Measurements from ENCODE around the gene GADL1.

Gene GADL1

DNA sequence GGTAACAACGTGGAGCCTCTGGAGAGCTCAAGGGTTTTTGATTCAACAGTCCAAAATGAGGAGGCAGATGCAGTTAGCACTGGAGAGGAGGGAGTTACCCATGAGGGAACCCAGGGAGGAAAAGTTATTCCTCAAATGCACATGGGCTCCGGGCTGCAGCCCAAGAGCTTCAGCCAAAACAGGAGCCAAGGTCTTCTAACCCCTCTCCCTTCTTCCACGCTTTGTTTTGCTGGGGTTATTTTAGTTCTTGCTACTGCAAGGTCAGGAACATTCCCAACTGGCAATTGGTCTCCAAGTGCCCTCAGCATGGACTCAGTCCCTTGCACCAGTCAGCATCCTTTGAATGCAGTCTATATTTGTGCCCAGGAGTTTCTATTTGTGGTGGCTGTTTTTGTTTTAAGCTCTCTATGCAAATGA, 198.1 kb downstream of the GADL1 start:
- no peak for DNase-seq (ENCODE audit: low read depth in 1 of 2, low spot score in 1 of 2)

DNA sequence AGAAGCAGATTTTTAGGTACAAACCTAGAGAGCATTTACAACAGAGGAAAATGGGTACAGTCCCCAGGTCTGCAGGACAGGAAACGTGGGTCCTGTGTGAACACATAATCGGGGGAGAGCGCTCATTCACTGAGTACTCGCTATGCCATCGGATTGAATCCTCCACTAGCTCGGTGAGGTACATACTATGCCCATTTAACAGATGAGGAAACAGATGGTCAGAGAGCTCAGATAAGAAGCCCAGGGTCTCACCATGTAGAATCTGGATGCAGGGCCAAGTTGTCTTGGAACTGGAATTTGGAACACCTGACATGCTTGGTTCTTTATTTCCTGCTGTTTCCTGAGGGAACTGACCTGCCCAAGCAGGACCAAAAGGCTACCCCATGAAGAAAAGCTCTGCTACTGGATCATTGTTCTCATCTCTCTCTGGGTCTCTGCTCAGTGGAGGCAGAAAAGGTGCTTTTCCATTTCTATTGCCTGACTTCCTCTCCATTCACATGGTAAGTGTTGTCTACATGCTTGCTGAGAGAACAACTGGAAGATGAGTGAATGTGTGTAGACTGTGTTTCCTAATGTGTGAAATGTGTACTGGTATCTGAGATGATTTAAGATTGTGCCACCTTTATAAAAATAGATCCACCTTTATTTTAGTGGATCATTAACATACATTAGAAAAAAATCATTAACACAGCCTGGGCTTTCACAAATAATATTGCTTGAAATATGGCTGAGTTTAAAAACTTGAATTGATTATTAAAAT, 199.0 kb downstream of the GADL1 start:
- DNase-seq (ENCODE audit: low read depth in 1 of 2, low spot score in 1 of 2) = no peak

DNA sequence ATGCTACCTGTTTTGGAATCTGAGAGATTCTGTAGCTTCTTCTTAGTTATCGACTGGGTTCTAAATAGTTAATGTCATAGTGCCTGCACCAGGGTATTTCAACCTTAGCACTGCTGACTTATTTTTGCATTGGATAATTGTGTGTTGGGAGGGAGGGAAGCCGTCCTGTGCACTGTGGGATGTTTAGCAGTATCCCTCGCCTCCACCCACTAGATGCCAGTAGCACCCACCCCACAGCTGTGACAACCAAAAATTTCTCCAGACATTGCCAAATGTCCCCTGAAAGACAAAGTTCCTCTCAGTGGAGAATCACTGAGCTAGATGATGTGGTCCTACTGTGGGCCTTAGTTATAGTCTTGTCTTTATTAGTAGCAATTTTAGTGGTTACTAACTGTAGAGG, 199.8 kb downstream of the GADL1 start:
- DNase-seq (ENCODE audit: low read depth in 1 of 2, low spot score in 1 of 2) = no peak

DNA sequence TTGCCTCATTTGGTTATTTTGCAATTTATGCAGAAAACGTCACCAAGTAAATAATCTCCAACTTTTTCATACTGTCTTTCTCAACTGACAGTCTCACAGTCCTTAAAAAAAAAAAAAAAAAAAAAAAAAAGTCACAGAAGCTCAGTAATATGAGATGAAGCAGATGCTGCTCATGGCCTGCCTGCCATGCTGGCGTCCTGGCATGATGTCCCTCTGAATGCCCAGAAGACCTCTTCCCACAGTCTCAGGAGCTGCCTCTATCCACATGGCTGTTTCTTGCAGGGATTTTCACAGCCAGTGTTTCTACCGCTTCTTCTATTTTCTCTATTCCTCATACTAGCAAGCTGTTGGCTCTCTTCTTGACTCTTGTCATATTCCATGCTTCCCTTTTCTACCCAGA, 200.3 kb downstream of the GADL1 start:
- no peak for DNase-seq (ENCODE audit: low read depth in 1 of 2, low spot score in 1 of 2)

GRCh38 chr3:30693470-30694120, 200.9 kb downstream of the GADL1 start:
- no peak for DNase-seq (ENCODE audit: low read depth in 1 of 2, low spot score in 1 of 2)

DNA sequence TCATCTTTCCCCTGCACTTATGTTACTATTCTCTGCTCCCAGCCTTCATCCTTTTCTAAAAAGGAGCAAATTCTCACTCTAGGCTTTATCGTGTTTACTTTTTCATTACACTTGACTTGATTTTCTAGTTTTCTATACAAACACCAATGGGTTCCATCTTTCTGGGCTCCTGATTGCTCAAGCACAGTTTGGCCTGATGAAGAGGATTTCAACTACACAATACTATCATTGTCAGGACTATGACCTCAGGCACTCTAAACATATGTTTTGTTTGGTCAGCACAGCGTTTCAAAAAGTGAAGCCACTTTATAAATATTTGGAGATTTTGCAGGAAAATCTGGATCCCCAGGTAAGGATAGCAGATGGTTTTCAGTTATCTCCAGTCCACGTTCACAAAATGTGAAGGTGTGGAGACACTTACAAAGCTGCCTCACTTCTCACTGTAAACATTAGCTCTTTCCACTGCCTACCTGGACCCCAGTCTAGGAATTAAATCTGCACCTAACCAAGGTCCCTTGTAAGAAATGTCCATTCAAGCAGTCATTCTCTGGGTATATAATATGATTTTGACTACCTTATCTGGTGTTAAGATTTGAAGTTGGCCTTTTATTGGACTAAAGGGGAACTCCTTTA, 201.8 kb downstream of the GADL1 start:
- DNase-seq (ENCODE audit: low read depth in 1 of 2, low spot score in 1 of 2) = no peak

DNA sequence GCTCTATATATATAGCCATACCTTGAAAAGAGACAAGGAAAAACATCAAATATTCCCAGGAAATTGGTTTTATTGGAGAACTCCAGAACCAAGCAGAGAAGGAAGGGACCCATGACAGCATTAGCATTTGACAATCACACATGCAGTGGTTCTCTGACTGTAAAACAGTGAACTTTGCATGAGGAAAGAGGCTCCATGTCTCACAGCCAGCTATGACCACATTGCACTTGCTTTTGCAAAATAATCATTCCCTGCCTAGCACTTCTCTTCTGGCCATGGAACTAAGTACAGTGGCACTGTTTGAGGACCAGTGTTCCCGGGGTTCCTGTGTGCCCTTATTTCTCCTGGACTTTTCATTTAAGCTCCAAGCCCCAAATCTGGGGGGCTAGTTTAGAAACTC, 202.5 kb downstream of the GADL1 start:
- DNase-seq (ENCODE audit: low read depth in 1 of 2, low spot score in 1 of 2) = no peak

DNA sequence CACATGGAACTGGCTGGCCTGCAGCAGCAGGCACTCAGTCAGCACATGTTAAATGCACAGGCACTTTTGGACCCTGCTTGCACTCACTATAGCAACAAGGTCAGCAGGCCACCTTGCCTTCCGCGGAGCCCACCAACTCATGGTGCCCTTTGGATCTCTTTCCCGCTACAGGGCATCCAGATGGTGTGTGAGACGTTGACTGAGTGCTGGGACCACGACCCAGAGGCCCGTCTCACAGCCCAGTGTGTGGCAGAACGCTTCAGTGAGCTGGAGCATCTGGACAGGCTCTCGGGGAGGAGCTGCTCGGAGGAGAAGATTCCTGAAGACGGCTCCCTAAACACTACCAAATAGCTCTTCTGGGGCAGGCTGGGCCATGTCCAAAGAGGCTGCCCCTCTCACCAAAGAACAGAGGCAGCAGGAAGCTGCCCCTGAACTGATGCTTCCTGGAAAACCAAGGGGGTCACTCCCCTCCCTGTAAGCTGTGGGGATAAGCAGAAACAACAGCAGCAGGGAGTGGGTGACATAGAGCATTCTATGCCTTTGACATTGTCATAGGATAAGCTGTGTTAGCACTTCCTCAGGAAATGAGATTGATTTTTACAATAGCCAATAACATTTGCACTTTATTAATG, 203.1 kb downstream of the GADL1 start:
- DNase-seq (ENCODE audit: low read depth in 1 of 2, low spot score in 1 of 2) = no peak

DNA sequence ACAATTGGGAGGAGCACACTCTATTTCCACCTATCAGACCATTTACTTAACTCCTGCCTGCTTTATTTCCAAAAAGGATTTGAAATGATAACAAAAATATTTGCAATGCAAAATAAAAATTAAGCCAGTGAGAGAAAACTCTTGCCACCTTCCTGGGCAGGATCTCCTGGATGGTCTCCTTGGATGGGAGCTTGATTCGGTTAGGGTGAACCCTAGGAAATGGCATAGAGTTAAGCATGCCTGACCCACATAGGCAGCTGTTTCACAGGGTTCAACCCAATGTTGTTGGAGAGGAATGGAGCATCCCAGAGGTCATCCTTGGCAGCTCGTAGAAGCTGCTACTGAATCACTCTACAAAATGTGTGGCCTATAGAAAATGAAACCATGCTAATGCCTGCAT, 204.3 kb downstream of the GADL1 start:
- no peak for DNase-seq (ENCODE audit: low read depth in 1 of 2, low spot score in 1 of 2)

DNA sequence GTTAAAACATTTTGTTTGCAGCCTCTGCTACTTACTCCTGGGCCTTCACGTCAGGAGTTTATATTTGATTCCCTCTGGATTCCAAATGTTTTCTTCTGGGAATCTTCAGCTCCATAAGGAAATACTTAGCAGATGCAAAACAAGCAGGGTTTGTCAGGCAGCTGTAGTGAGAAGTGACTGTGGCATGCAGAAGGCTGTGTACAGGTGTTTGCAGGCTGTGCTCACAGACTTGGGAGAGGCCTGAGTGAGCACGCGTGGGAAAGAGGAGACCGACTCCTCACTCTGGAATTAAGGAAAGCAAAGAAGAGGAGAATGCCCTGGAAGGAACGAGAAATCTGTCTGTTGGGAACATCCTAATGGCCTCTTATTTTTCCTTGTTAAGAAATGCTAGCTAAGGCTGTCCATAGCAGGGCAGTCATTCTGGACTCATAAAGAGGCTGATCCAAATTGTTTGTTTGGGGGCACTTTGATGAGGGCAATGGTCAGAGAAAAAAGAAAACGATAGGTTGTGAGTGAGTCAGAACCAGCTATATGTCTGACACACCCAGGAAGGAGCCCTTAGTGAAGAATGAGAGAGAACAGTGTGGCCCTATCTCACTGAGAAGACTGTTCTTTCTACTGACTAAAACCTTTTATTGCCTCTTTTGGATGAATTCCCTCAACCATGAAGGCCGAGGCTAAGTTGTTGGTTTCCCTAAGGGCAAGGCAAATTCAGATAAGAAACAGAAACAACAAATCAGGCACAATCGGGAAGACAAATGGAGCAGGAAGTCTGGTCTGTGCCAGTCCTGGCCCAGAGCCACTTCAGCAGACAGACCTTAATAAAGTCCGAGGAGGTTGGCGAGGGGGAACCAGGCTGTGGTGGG, 205.5 kb downstream of the GADL1 start:
- DNase-seq (ENCODE audit: low read depth in 1 of 2, low spot score in 1 of 2) = no peak

DNA sequence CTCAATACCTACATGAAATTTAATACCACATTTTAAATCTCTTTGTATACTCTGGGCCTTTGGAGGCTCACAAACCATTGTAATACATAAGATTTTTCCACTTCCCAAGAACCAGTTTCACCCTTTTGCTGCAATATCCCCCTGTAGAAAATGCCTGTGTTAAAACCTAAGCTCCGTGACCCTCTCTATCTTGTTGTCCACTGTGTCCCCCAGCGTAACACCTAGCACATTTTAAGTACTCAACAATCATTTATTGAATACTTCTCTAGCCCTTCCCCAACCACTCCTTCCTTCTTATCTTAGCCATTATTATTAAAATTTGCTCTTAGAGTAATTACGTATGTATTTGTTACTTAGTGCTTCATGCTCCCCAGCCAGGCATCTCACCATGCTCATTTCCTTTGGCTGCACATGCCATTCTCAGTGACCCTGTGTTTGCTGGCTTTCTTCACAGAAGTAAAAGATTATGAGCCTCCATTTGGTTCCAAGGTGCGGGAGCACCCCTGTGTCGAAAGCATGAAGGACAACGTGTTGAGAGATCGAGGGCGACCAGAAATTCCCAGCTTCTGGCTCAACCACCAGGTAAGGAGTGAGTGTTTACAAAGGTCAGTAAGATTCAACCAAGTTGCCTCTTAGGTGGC, 206.4 kb downstream of the GADL1 start:
- no peak for DNase-seq (ENCODE audit: low read depth in 1 of 2, low spot score in 1 of 2)

GRCh38 chr3:30686799-30687198, 207.7 kb downstream of the GADL1 start:
- no peak for DNase-seq (ENCODE audit: low read depth in 1 of 2, low spot score in 1 of 2)

- no peak for DNase-seq (ENCODE audit: low read depth in 1 of 2, low spot score in 1 of 2)
These were observed 208.3 kb downstream of the GADL1 start for GRCh38 chr3:30686176-30686575.

DNA sequence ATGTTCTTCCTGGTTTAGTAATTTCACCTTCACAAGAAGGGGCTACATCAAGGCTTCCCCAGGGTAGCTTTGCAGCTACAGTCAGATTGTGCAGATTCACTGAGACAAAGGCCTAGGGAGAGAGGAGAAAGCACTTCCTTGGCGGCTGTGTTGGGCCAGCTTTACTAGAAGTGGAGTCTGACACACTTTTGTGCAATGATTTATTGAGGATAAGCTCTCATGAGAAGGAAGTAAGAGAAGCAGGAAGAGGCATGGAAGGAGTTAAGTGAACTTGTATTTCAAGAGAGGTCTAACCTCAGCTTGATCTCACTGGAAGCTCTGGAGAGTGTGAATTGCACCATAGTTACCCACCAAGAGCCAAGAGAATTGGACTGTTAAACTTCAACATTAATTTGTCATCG, 209.2 kb downstream of the GADL1 start:
- DNase-seq (ENCODE audit: low read depth in 1 of 2, low spot score in 1 of 2) = no peak

- no peak for DNase-seq (ENCODE audit: low read depth in 1 of 2, low spot score in 1 of 2)
These were observed 210.1 kb downstream of the GADL1 start for GRCh38 chr3:30684356-30684755.

DNA sequence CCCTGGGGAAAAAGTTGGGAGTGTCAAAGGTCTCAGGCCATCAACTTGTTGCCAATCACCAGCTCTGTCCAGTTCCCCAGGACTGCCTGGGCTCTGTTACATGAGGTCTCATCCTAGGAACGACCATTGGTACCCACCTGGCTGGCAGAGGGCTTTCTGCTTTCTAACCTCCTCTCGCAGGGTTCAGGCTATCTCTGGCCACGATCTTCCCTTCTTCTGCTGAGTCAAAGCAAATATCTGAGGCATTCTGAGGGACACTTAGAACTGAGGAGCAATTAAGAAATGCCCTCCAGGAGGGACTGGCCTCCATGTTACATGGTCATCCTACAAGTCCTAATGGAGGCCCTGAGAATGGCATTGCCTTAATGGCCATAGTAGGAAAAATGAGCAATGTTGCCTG, 210.7 kb downstream of the GADL1 start:
- no peak for DNase-seq (ENCODE audit: low read depth in 1 of 2, low spot score in 1 of 2)

DNA sequence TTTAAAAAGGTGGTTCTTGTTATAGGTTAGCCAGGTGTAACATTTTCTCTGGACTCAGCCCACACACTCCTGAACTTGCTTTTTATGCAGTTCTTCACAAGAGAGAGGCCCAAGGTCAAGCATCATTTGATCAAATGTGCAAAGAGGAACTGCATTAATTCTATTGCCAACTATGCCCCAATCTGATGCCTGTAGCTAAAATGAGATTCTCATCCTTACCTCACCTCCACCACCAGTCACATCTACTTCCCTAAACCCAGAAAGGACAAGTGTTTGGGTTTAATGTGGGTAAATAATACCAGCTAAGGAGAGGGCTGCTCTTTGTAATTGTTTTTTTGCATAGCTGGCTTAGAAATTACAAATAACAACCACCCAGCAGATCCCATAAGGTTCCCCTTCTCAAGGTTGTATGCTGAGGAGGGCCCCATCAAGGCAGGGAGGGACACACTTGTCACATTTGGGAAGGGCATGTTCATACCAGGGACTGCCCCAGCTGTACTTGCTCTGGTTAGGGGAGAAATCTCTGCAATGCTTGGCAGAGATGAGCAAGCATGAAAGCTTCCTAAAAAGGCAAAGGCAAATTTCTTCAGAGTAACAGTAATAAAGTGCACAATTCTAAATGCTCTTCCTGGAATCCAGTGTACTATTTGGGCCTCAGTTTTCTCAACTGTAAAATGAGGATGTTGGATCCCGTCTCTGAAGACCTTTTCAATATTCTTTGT, 211.9 kb downstream of the GADL1 start:
- no peak for DNase-seq (ENCODE audit: low read depth in 1 of 2, low spot score in 1 of 2)

DNA sequence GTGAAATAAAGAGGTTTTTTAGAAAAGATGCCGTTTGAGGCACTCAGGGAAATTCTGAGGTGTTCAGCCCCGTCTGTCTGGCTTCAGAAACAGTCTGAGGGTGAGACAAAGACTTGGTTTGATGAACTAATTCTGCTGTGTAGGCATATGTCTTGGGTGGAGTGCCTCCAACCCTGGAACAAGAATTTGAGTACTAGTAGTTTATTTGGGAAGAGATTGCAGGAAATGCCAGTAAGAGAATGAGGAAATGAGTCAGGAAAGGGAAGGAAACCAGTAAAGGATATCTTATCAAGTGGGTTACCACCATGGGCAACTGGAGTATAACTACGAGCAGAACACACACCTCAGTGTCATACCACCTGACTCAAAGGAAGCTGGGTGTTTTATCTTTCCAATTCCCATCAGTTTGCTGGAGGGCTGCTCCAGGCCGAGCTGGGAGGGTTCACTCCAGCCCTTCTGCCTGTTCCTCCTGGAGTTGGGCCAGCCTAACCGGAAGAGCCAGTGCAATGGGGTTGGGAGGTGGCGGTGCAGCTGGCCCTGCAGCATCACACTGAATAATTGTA, 212.7 kb downstream of the GADL1 start:
- DNase-seq (ENCODE audit: low read depth in 1 of 2, low spot score in 1 of 2) = no peak

GRCh38 chr3:30680789-30681648, 213.4 kb downstream of the GADL1 start:
- no peak for DNase-seq (ENCODE audit: low read depth in 1 of 2, low spot score in 1 of 2)
